HG03439 (cell line): Measurements from ENCODE around the gene KRT79.

Experiments
- ATAC-seq: cut with Tn5 transposase; IDR thresholded peaks from one replicate; pipeline ENCODE4 v1.9.1; 2021; ENCODE audit warnings: mild to moderate bottlenecking, moderate library complexity; ENCODE audit not compliant: unreplicated experiment

Gene KRT79

GRCh38 chr12:52774629-52775250 is 59.4 kb downstream of the KRT79 start:
- no peak for ATAC-seq

DNA sequence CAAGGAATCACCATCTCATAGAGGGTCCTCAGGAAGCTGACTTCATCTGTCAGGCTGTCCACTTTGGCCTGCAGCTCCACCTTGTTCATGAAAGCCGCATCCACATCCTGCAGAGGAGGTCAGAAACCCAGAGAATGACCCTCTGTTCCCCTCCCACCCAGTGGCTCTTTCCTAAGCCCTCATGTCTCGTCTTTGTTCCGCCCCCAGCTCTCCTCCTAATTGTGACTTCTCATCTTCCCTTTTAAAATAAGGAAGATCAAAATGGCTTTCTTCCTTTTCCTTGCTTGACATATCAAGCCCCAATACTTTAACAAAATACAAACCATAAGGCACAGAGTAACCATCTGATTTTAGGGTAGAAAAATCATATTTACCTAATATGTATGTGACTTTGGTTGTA is 61.3 kb downstream of the KRT79 start:
- ATAC-seq: no peak

DNA sequence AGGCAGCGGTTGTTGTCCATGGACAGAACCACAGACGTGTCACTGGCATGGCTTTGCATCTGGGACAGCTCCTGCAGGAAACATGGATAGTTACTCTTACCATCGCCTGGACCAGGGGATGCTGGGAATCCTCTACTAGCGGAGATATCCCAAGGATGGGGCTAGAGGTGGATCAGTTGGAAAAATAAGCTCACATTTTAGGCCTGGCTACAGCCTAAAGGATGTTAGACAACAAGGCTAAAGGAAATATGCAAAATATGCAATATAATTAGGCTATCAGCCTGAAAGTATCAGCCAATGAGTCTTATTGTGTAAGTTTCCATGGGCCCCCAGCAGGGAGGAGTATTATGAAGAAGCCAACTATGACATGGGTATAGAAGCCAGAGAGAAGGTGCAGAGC is 61.9 kb downstream of the KRT79 start:
- no peak for ATAC-seq

GRCh38 chr12:52771505-52771904 is 62.6 kb downstream of the KRT79 start:
- no peak for ATAC-seq
